GM04504 (cell line): ENCODE measurements around the gene SFT2D1.
"Not testable (repeated sequence)": the region's sequence is repeated elsewhere in the genome, so short reads cannot be mapped to it uniquely, and the experiment has no call there.

Experiments
- DNase-seq: peaks from one replicate; pipeline ENCODE4 v3.0.0-alpha.2; 2012; ENCODE audit warnings: low read depth

Gene SFT2D1

DNA sequence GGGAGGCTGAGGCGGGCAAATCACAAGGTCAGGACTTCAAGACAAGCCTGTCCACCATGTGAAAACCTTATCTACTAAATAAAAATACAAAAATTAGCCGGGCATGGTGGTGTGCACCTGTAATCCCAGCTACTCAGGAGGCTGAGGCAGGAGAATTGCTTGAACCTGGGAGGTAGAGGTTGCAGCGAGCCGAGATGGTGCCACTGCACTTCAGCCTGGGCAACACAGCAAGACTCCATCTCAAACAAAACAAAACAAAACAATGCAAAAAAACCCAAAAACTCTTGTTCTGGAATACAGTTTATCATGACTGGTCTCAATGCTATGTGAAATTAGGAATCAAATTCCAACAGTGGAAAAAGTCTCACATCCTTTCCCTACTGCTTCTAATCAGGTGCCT lies 20.1 kb upstream of the SFT2D1 start:
- DNase-seq, result not testable (repeated sequence)

- DNase-seq, result no peak
Observed at GRCh38 chr6:166361077-166361429, 18.7 kb upstream of the SFT2D1 start.

- DNase-seq, result no peak
Observed at GRCh38 chr6:166360243-166361076, 18.1 kb upstream of the SFT2D1 start.

GRCh38 chr6:166355552-166355951 lies 13.2 kb upstream of the SFT2D1 start:
- no peak for DNase-seq

- no peak for DNase-seq
Observed at GRCh38 chr6:166354965-166355364, 12.6 kb upstream of the SFT2D1 start.

GRCh38 chr6:166354143-166354542 lies 11.8 kb upstream of the SFT2D1 start:
- DNase-seq, result no peak

DNA sequence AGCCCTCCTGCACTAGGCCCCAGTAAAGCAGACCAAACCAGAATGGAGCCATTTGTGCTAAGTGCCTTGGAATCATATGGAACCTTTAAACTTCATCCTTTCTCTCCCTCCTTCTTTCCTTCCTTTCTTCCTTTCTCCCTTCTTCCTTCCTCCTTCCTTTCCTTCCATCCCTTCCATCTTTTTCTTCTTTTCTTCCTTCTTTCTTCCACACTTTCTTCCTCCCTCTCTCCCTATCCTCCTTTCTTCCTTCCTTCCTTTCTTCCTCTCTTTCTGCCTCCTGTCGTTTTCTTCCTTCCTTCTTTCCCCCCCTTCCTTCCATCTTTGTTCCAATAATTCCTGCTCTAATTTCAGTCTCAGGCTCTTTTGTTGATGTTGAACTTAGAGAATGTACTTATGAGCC lies 11.2 kb upstream of the SFT2D1 start:
- no peak for DNase-seq

DNA sequence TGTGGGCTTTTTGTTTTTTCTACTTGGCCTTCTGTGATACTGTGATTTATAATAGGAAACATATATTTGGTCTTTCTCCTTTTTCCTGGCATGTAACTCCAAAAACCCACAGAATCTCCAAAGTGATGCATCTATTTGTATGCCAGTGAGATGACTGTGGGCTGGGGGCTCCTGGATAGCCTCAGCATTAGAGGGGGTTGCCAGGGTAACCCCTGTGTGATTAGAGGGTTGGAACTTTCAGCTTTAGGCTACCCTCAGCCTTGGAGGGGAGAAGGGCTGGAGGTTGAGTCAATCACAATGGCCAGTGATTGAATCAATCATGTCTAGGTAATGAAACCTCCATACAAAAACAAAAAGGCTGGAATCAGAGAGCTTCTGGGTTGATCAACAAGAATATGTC lies 10.6 kb upstream of the SFT2D1 start:
- DNase-seq, result no peak

- no peak for DNase-seq
Observed at GRCh38 chr6:166351715-166352285, 9.5 kb upstream of the SFT2D1 start.

- DNase-seq, result no peak
Observed at GRCh38 chr6:166348305-166348949, 6.1 kb upstream of the SFT2D1 start.

DNA sequence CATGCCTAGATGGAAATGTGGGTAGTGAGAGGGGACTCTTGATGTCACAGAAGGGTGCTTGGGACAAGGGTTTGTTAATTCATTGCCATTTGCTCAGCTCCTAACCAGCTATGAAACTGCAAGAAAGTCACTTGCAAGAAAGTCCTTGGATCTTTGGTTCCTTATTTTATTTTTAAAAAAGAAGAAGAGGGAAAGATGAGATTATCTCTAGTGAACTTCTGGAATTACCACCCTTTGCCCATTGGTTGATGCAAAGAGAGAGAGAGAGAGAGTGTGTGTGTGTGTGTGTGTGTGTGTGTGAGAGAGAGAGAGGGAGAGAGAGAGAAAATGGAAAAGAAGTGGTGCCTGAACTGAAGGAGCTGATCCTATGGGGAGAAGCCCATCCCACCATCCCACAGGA lies 4.6 kb upstream of the SFT2D1 start:
- DNase-seq, result no peak

DNA sequence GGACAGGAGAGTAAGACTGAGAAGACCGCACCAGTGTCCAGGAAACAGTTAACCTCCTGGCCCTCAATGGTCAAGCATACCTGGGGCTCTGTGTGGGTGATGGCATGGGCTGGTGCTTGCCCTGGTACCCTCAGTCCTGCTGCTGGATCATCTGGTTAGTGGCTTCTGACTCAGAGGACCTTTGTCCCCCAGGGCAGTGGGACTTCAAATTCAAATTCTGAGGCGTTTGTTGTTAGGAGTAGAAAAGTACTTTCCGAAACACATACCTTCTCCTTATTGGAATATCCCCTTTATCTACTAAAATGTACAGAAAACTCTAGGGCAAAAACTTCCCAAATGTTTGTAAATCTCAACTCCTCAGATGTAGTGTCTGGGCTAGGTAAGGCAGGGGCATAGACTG lies 4.1 kb upstream of the SFT2D1 start:
- DNase-seq, result no peak

- DNase-seq, result not testable (repeated sequence)
Observed at GRCh38 chr6:166345672-166346071, 3.3 kb upstream of the SFT2D1 start.

DNA sequence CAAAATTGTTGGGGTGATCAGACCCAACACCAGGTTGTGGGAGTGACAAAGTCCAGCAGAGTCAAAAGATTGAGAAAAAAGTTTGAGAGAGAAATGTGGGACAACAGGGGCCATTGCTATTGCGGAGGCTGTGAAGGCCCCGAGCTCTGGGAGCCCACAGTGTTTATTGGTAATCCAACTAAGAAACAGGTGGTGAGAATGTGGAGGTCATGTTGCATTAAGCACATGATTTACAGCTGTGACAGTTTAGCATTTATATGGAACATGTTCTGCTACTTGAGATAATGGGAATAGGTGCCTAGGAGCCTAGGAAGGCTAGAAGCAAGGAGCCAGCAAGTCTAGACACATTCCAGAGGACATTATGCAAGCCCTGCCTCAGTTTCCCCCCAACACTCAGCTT lies 2.6 kb upstream of the SFT2D1 start:
- DNase-seq, result not testable (repeated sequence)

- no peak for DNase-seq
Observed at GRCh38 chr6:166344240-166344639, 1.9 kb upstream of the SFT2D1 start.

GRCh38 chr6:166343150-166343487 lies 774 bp upstream of the SFT2D1 start:
- no peak for DNase-seq

GRCh38 chr6:166341977-166342348 lies 382 bp downstream of the SFT2D1 start:
- no peak for DNase-seq

GRCh38 chr6:166341464-166341863 lies 881 bp downstream of the SFT2D1 start:
- no peak for DNase-seq

- DNase-seq, result no peak
Observed at GRCh38 chr6:166338854-166339253, 3.5 kb downstream of the SFT2D1 start.

DNA sequence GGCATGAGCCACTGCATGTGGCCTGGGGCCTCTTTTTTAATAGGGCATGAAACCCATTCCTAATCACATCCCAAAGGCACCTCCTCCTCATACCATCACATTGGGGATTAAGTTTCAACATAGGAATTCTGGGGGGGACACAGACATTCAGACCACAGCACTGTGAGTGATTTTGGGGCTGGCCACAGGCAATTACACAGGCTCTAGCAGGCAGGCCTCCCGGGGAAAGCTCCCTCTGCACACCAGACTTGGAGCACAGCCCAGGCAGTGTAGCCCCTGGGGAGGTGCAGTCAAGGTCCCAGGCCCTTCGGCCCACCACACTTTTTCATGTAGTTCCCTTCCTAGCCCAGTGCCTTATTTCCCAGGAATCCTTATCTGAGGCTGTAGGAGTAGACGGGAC lies 5.5 kb downstream of the SFT2D1 start:
- DNase-seq, result no peak

DNA sequence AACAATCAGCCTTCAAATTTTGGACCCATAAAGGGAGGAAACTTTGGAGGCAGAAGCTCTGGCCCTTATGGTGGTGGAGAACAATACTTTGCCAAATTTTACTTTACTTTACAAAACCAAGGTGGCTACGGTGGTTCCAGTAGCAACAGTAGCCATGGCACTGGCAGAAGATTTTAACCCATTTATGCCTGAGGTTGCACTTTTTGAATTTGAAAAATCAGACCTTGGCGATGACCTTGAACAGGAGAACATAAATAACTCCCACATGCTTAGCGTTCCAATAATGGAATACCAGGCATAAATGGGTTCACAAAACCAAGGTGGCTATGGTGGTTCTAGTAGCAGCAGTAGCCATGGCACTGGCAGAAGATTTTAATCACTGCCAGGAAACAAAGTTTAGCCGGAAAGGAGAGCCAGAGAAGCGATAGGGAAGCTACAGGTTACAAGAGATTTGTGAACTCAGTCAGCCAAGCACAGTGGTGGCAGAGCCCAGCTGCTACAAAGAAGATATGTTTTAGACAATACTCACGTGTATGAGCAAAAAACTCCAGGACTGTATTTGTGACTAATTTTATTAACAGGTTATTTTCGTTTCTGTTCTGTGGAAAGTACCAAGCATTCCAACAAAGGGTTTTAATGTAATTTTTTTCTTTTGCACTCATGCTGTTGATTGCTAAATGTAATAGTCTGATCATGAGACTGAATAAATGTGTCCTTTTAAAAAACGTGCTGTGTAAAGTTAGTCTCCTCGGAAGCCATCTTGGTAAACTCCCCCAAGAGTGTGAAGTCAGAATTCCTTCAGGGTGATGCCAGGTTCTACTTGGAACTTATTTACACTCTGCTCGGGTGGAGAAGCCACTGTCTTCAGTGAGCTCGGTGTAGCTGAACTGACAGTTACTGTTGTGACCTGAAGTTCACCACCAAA lies 6.7 kb downstream of the SFT2D1 start:
- DNase-seq, result no peak

DNA sequence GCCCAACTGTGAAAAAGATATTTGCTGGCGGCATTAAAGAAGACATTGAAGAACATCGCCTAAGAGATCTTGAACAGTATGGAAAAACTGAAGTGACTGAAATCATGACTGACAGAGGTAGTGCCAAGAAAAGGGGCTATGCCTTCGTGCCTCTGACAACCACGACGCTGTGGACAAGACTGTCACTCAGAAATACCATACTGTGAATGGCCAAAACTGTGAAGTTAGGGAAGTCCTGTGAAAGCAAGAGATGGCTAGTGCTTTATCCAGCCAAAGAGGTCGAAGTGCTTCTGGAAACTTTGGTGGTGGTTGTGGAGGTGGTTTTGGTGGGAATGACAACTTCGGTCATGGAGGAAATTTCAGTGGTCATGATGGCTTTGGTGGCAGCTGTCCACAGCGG lies 7.5 kb downstream of the SFT2D1 start:
- DNase-seq, result no peak
